H9 (cell line): ENCODE measurements around the gene MED29. TPM values are rescaled to one million over a fixed set of nuclear protein-coding genes. Genes with fewer than 3 reads are reported as not detected.

Experiments
- DNase-seq: peaks from one replicate; pipeline ENCODE4 v3.0.0-alpha.2; 2017
- H2AFZ ChIP-seq: one replicate; pipeline ENCODE4 v1.6.1; 2013; ENCODE audit warnings: mild to moderate bottlenecking, low read length, control low read depth, moderate library complexity
- H2AK5ac ChIP-seq: 2 replicates; pipeline ENCODE4 v1.6.1; 2013; ENCODE audit warnings: low read length, control low read depth, mixed read lengths; ENCODE audit not compliant: insufficient read length
- H2BK120ac ChIP-seq: one replicate; pipeline ENCODE4 v1.6.1; 2013; ENCODE audit warnings: low read depth, mild to moderate bottlenecking, low read length, control low read depth, inconsistent platforms; ENCODE audit not compliant: poor library complexity, severe bottlenecking
- H2BK12ac ChIP-seq: 2 replicates; pipeline ENCODE4 v1.6.1; 2013; ENCODE audit warnings: low read length, control low read depth, mixed read lengths, low read depth; ENCODE audit not compliant: insufficient read length
- H2BK15ac ChIP-seq: 2 replicates; pipeline ENCODE4 v1.6.1; 2013; ENCODE audit warnings: low read depth, low read length, control low read depth
- H2BK20ac ChIP-seq: one replicate; pipeline ENCODE4 v1.6.1; 2013; ENCODE audit warnings: low read depth, mild to moderate bottlenecking, low read length, control low read depth, inconsistent platforms; ENCODE audit not compliant: poor library complexity, severe bottlenecking
- H2BK5ac ChIP-seq: 2 replicates; pipeline ENCODE4 v1.6.1; 2013; ENCODE audit warnings: low read length, control low read depth, mixed read lengths; ENCODE audit not compliant: insufficient read length
- H3K14ac ChIP-seq: 2 replicates; pipeline ENCODE4 v1.6.1; 2013; ENCODE audit warnings: low read length, control low read depth; ENCODE audit not compliant: insufficient read depth
- H3K18ac ChIP-seq: 2 replicates; pipeline ENCODE4 v1.6.1; 2013; ENCODE audit warnings: low read depth, mild to moderate bottlenecking, mixed read lengths, low read length, control low read depth; ENCODE audit not compliant: insufficient read length
- H3K23ac ChIP-seq: 2 replicates; pipeline ENCODE4 v1.6.1; 2013; ENCODE audit warnings: low read length, control low read depth, mixed read lengths, low read depth; ENCODE audit not compliant: insufficient read length
- H3K23me2 ChIP-seq: 2 replicates; pipeline ENCODE4 v1.6.1; 2013; ENCODE audit warnings: low read depth, mild to moderate bottlenecking, mixed read lengths, low read length, control low read depth; ENCODE audit not compliant: insufficient read length, poor library complexity, severe bottlenecking
- H3K27ac ChIP-seq: 2 replicates; pipeline ENCODE4 v1.5.1; 2013; ENCODE audit warnings: low read length, control low read depth, mixed read lengths, low read depth; ENCODE audit not compliant: insufficient read length
- H3K27me3 ChIP-seq: 2 replicates; pipeline ENCODE4 v1.6.1; 2013; ENCODE audit warnings: low read length, control low read depth, inconsistent platforms; ENCODE audit not compliant: insufficient read depth
- H3K4ac ChIP-seq: 2 replicates; pipeline ENCODE4 v1.6.1; 2013; ENCODE audit warnings: low read depth, mild to moderate bottlenecking, control low read depth, inconsistent platforms, low read length, moderate library complexity
- H3K4me1 ChIP-seq: 2 replicates; pipeline ENCODE4 v1.6.1; 2013; ENCODE audit warnings: low read length, control low read depth, inconsistent platforms; ENCODE audit not compliant: insufficient read depth
- H3K4me2 ChIP-seq: 2 replicates; pipeline ENCODE4 v1.6.1; 2013; ENCODE audit warnings: low read length, control low read depth, mixed read lengths; ENCODE audit not compliant: insufficient read length, insufficient read depth
- H3K56ac ChIP-seq: 2 replicates; pipeline ENCODE4 v1.6.1; 2013; ENCODE audit warnings: low read depth, mild to moderate bottlenecking, mixed read lengths, low read length, control low read depth; ENCODE audit not compliant: insufficient read length
- H3K79me1 ChIP-seq: 2 replicates; pipeline ENCODE4 v1.6.1; 2013; ENCODE audit warnings: low read depth, mild to moderate bottlenecking, moderate library complexity, low read length, control low read depth, inconsistent platforms; ENCODE audit not compliant: insufficient read depth, poor library complexity, severe bottlenecking
- H3K79me2 ChIP-seq: 2 replicates; pipeline ENCODE4 v1.6.1; 2013; ENCODE audit warnings: low read length, control low read depth, inconsistent platforms; ENCODE audit not compliant: insufficient read depth
- H3K9ac ChIP-seq: 2 replicates; pipeline ENCODE4 v1.6.1; 2013; ENCODE audit warnings: low read length, control low read depth, mixed read lengths; ENCODE audit not compliant: insufficient read length; ENCODE audit errors: extremely low read depth
- H3K9me3 ChIP-seq: one replicate; pipeline ENCODE4 v1.6.1; 2013; ENCODE audit warnings: low read depth, low read length, inconsistent platforms; ENCODE audit not compliant: control insufficient read depth
- H3T11ph ChIP-seq: one replicate; pipeline ENCODE4 v1.6.1; 2013; ENCODE audit warnings: mild to moderate bottlenecking, low read length, control low read depth, inconsistent platforms
- H4K20me1 ChIP-seq: one replicate; pipeline ENCODE4 v1.6.1; 2013; ENCODE audit not compliant: control insufficient read depth, insufficient read length, insufficient read depth
- H4K5ac ChIP-seq: 2 replicates; pipeline ENCODE4 v1.6.1; 2013; ENCODE audit warnings: low read depth, mild to moderate bottlenecking, mixed read lengths, low read length, control low read depth; ENCODE audit not compliant: insufficient read length
- H4K8ac ChIP-seq: replicated peaks from 2 replicates; pipeline ENCODE4 v1.6.1; 2013; ENCODE audit warnings: low read length, control low read depth, mixed read lengths, low read depth; ENCODE audit not compliant: insufficient read length
- H4K91ac ChIP-seq: 2 replicates; pipeline ENCODE4 v1.6.1; 2013; ENCODE audit warnings: low read depth, mild to moderate bottlenecking, moderate library complexity, mixed read lengths, low read length, control low read depth; ENCODE audit not compliant: insufficient read length
- H3K27ac Mint-ChIP-seq, 3 experiments: 2 replicates in 2 of 3; 3 replicates in 1 of 3; pipeline ENCODE4 v1.8.0; 2020 to 2021; ENCODE audit warnings: mixed read lengths in 3 of 3, mild to moderate bottlenecking in 1 of 3, moderate library complexity in 1 of 3
- H3K27me3 Mint-ChIP-seq: 2 replicates; pipeline ENCODE4 v1.8.0; 2021; ENCODE audit warnings: low read depth, mild to moderate bottlenecking, moderate library complexity, mixed read lengths
- H3K36me3 Mint-ChIP-seq, 3 experiments: 2 replicates in 2 of 3; 3 replicates in 1 of 3; pipeline ENCODE4 v1.8.0; 2020 to 2021; ENCODE audit warnings: low read depth in 3 of 3, mixed read lengths in 3 of 3; ENCODE audit not compliant: insufficient read depth in 1 of 3
- H3K4me1 Mint-ChIP-seq, 2 experiments: 2 replicates each; pipeline ENCODE4 v1.8.0; 2020; ENCODE audit warnings: mixed read lengths in 2 of 2
- H3K4me3 Mint-ChIP-seq, 2 experiments: 2 replicates in 1 of 2; 3 replicates in 1 of 2; pipeline ENCODE4 v1.8.0; 2020 to 2021; ENCODE audit warnings: mild to moderate bottlenecking in 2 of 2, mixed read lengths in 2 of 2, moderate library complexity in 1 of 2
- H3K9me3 Mint-ChIP-seq, 2 experiments: 2 replicates in 1 of 2; 3 replicates in 1 of 2; pipeline ENCODE4 v1.8.0; 2020; ENCODE audit warnings: mild to moderate bottlenecking in 2 of 2, mixed read lengths in 2 of 2, moderate library complexity in 1 of 2
- WGBS: extraction: QIAGEN DNeasy Blood & Tissue Kit; methylation state at CpG from one replicate; pipeline ENCODE4 v1.1.7; 2013; ENCODE audit warnings: missing lambda C conversion rate, low lambda C conversion rate, mixed read lengths; ENCODE audit not compliant: insufficient read length; ENCODE audit errors: extremely low coverage; 5-methylcytosine and 5-hydroxymethylcytosine counted together
- total RNA-seq: library from RNA; stranded (reverse); gene quantifications from 2 replicates; pipeline ENCODE4 v1.2.1, GENCODE V29; 2021
- TF ChIP-seq, protein P1 (sequence below): fragments of 200-600 bp; sonication (generic); conservative IDR thresholded peaks from 3 replicates; pipeline ENCODE4 v1.8.0; 2021; ENCODE audit warnings: antibody characterized with exemption, mild to moderate bottlenecking

MED29 gene
- total RNA-seq, 1 experiment from 2014 or later = 48.3 TPM

DNA sequence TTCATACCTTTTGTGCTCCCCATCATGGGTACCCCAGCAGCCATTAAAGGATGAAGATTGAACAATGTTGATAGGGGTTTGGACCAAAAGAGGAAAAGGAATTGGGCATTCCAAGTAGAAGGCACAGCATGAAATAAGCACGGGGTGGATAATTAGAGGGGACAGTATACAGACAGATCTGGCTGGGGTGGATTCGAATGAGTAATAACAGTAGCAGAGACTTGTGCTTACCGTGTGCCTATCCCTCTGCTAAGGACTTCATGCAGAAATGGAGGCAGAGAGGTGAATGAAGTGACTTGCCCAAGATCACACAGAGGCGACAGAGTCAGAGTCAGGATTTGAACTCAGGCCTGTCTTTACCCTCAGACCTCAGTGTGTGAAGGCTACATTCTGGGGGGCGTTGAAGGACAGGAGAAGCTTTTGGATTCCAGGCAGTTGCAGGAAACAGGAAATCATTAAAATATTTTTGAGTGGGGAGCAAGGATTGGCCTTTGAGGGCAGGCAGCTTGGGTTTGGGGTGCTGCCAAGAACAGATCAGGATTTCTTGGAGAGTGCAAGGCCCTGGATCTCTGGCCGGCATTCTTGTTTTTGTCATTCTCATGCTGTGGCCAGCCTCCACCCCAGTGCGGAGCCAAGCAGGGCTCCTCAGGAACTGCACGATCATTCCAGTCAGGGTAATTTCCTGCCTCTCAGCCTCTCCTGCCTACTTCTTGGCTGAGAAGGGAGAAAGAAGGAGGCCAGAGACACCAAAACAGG lies 19.0 kb upstream of the MED29 start:
- no peaks in the 10 kb centered on the region for H4K20me1 ChIP-seq
- no peaks in the 10 kb centered on the region for H3K79me2 ChIP-seq
- no peak overlapping the region for H3K27ac ChIP-seq
- no peak overlapping the region for H2BK120ac ChIP-seq
- H2AFZ ChIP-seq = no peak overlapping the region
- H4K8ac ChIP-seq = no peak overlapping the region
- H2BK15ac ChIP-seq = no peak overlapping the region
- H3K27me3 ChIP-seq = no peaks in the 10 kb centered on the region
- TF ChIP-seq, protein P1, sequence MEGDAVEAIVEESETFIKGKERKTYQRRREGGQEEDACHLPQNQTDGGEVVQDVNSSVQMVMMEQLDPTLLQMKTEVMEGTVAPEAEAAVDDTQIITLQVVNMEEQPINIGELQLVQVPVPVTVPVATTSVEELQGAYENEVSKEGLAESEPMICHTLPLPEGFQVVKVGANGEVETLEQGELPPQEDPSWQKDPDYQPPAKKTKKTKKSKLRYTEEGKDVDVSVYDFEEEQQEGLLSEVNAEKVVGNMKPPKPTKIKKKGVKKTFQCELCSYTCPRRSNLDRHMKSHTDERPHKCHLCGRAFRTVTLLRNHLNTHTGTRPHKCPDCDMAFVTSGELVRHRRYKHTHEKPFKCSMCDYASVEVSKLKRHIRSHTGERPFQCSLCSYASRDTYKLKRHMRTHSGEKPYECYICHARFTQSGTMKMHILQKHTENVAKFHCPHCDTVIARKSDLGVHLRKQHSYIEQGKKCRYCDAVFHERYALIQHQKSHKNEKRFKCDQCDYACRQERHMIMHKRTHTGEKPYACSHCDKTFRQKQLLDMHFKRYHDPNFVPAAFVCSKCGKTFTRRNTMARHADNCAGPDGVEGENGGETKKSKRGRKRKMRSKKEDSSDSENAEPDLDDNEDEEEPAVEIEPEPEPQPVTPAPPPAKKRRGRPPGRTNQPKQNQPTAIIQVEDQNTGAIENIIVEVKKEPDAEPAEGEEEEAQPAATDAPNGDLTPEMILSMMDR = no peak
- Mint-ChIP-seq H3K9me3 (no peaks in the 10 kb centered on the region; a peak in 1 of 5 replicates), H3K4me1 (no peaks in the 10 kb centered on the region), H3K36me3 (peaks cover 49 to 77% (median 77%) of the 10 kb centered on the region in 3 experiments), H3K27me3 (no peaks in the 10 kb centered on the region), H3K4me3 (no peak overlapping the region), H3K27ac (no peak overlapping the region; a peak in 1 of 7 replicates)
- H3K4me2 ChIP-seq = no peak overlapping the region
- no peaks in the 10 kb centered on the region for H3K9me3 ChIP-seq
- no peak overlapping the region for H3T11ph ChIP-seq
- no peak overlapping the region for H4K5ac ChIP-seq
- no peak overlapping the region for H3K14ac ChIP-seq
- no peak overlapping the region for H2BK5ac ChIP-seq
- WGBS = no CpG with 5 or more reads among the region's 8 CpGs
- H3K56ac ChIP-seq = no peak overlapping the region
- H4K91ac ChIP-seq = no peak overlapping the region
- H3K23ac ChIP-seq = no peak overlapping the region
- no peaks in the 10 kb centered on the region for H3K79me1 ChIP-seq
- H2AK5ac ChIP-seq = no peak overlapping the region
- no peak overlapping the region for H2BK20ac ChIP-seq
- H3K9ac ChIP-seq = no peak overlapping the region
- H3K18ac ChIP-seq = no peak overlapping the region
- no peak for DNase-seq
- no peaks in the 10 kb centered on the region for H3K4me1 ChIP-seq
- H3K23me2 ChIP-seq = no peaks in the 10 kb centered on the region
- H3K4ac ChIP-seq = no peak overlapping the region
- no peak overlapping the region for H2BK12ac ChIP-seq
